ENCODE results near the gene DNAJC1. TPM values are rescaled to one million over a fixed set of nuclear protein-coding genes. Genes with fewer than 3 reads are reported as not detected.

DNAJC1 gene
- polyA plus RNA-seq, 4 donors = 20.6 to 30.0 (median 26.4) TPM

- H3K9me3 ChIP-seq (ENCODE audit: control insufficient read depth in 2 of 2, insufficient read depth in 1 of 2, low read depth in 1 of 2, low read length in 1 of 2) = no peaks in the 10 kb centered on the region
- no peaks in the 10 kb centered on the region for H3K36me3 ChIP-seq (ENCODE audit: control insufficient read depth in 3 of 3, insufficient read depth in 2 of 3, low read depth in 1 of 3, low read length in 3 of 3)
- H3K4me1 ChIP-seq (ENCODE audit: control insufficient read depth in 3 of 3, insufficient read depth in 2 of 3, low read depth in 1 of 3, low read length in 2 of 3) = no peaks in the 10 kb centered on the region
- WGBS, 3 donors = 79 to 94% (median 87%) methylated on average over 2 of the region's 2 CpGs
- H3K4me3 ChIP-seq (ENCODE audit: low read depth in 1 of 3, low read length in 3 of 3) = no peak overlapping the region
- DNase-seq (no peak), FAIRE-seq (peak; percentile 15)
- no peaks in the 10 kb centered on the region for H3K27me3 ChIP-seq (ENCODE audit: control insufficient read depth in 3 of 3, insufficient read depth in 3 of 3, low read length in 3 of 3)
- H3K27ac ChIP-seq (ENCODE audit: low read depth in 1 of 3, low read length in 2 of 3) = no peak overlapping the region
These were observed 59.8 kb downstream of the DNAJC1 start for GRCh38 chr10:21943633-21944265.

- Histone ChIP-seq H3K9me3 (ENCODE audit: control insufficient read depth in 2 of 2, insufficient read depth in 1 of 2, low read depth in 1 of 2, low read length in 1 of 2) (peaks cover 2 to 4% of the 10 kb centered on the region in 2 donors), H3K4me3 (ENCODE audit: low read depth in 1 of 3, low read length in 3 of 3) (no peak overlapping the region), H3K27ac (ENCODE audit: low read depth in 1 of 3, low read length in 2 of 3) (no peak overlapping the region), H3K27me3 (ENCODE audit: control insufficient read depth in 3 of 3, insufficient read depth in 3 of 3, low read length in 3 of 3) (no peaks in the 10 kb centered on the region), H3K4me1 (ENCODE audit: control insufficient read depth in 3 of 3, insufficient read depth in 2 of 3, low read depth in 1 of 3, low read length in 2 of 3) (no peaks in the 10 kb centered on the region), H3K36me3 (ENCODE audit: control insufficient read depth in 3 of 3, insufficient read depth in 2 of 3, low read depth in 1 of 3, low read length in 3 of 3) (peaks cover 0 to 2% (median 0%) of the 10 kb centered on the region in 3 donors)
- 92 to 100% (median 98%) methylated on average over 1 of the region's 1 CpG for WGBS, 3 donors
- FAIRE-seq (no peak), DNase-seq (no peak)
These were observed 68.0 kb downstream of the DNAJC1 start for GRCh38 chr10:21935439-21936023.

DNA sequence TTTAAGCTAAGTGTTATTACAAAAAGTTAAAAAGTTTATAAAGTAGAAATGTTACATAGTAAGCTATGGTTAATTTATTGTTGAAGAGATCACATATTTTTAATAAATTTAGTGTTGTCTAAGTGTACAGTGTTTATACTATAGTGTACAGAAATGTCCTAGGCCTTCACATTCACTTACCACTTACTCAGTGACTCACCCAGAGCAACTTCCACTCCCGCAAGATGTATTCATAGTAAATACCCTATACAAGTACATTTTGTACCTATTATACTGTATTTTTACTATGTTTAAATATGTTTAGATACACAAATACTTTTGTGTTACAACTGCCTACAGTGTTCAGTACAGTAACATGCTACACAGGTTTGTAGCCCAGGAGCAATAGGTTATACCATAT is 69.2 kb downstream of the DNAJC1 start:
- FAIRE-seq (no peak), DNase-seq (no peak)
- Histone ChIP-seq H3K27ac (ENCODE audit: low read depth in 1 of 3, low read length in 2 of 3) (no peak overlapping the region), H3K27me3 (ENCODE audit: control insufficient read depth in 3 of 3, insufficient read depth in 3 of 3, low read length in 3 of 3) (no peaks in the 10 kb centered on the region), H3K9me3 (ENCODE audit: control insufficient read depth in 2 of 2, insufficient read depth in 1 of 2, low read depth in 1 of 2, low read length in 1 of 2) (peaks cover 2 to 4% of the 10 kb centered on the region in 2 donors), H3K36me3 (ENCODE audit: control insufficient read depth in 3 of 3, insufficient read depth in 2 of 3, low read depth in 1 of 3, low read length in 3 of 3) (peaks cover 0 to 2% (median 0%) of the 10 kb centered on the region in 3 donors), H3K4me1 (ENCODE audit: control insufficient read depth in 3 of 3, insufficient read depth in 2 of 3, low read depth in 1 of 3, low read length in 2 of 3) (no peaks in the 10 kb centered on the region), H3K4me3 (ENCODE audit: low read depth in 1 of 3, low read length in 3 of 3) (no peak overlapping the region)
- 93 to 97% (median 96%) methylated on average over 1 of the region's 1 CpG for WGBS, 3 donors

DNA sequence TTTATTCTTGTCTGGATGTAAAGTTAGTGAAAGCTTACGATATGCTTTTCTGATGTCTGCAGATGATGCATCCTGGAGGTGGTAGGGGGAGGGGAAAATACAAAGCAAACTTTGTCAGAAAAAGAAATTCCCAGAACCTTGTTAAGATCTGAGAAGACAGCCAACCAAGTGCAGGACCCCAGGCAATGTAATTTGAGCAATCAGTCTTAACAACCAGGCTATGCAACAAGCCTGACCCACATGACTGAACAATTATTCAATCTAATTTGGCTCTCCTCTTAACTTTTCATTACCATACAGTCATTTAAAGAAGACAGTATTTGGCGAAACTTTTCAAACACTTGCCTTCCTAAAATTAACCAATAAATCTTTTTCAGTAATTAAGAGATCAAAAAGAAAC is 74.5 kb downstream of the DNAJC1 start:
- DNase-seq (no peak), FAIRE-seq (no peak)
- Histone ChIP-seq H3K36me3 (ENCODE audit: control insufficient read depth in 3 of 3, insufficient read depth in 2 of 3, low read depth in 1 of 3, low read length in 3 of 3) (peaks cover 0 to 6% (median 0%) of the 10 kb centered on the region in 3 donors), H3K27ac (ENCODE audit: low read depth in 1 of 3, low read length in 2 of 3) (no peak overlapping the region), H3K4me3 (ENCODE audit: low read depth in 1 of 3, low read length in 3 of 3) (no peak overlapping the region), H3K9me3 (ENCODE audit: control insufficient read depth in 2 of 2, insufficient read depth in 1 of 2, low read depth in 1 of 2, low read length in 1 of 2) (no peaks in the 10 kb centered on the region), H3K27me3 (ENCODE audit: control insufficient read depth in 3 of 3, insufficient read depth in 3 of 3, low read length in 3 of 3) (no peaks in the 10 kb centered on the region), H3K4me1 (ENCODE audit: control insufficient read depth in 3 of 3, insufficient read depth in 2 of 3, low read depth in 1 of 3, low read length in 2 of 3) (no peaks in the 10 kb centered on the region)
- WGBS, 3 donors = 88 to 94% (median 88%) methylated on average over 2 of the region's 2 CpGs

DNA sequence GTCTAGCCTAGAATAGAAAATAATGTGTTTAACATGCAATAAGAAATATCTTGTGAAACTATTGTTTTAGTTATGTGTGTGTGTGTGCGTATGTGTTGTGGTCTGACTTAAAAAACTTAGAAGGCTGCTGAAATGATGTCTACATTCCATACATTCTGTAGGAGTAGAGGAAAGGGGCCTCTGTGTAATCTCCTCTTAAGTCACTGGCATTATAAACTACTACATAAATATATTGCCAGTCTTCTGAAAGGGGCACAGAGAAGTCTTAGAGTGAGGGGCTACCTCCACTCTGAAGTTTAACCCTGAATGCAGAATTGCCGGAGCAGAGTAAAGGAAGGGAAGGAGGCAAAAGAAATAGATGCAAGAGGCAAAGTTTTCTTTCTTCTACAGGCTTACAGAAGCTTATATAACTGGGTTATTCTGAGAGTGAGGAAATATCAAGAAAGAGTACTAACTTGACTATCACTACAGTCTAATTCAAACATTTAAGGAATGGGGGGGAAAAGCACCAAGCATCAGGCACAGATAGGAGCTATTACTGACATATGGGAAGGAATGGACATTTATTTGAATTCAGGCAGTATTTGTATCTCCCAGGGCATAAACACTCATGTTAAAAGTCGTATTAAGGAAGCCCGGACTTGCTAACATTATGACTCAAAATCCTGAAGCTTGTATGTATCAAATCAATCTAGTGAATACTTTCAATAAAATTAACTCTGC is 75.7 kb downstream of the DNAJC1 start:
- H3K9me3 ChIP-seq (ENCODE audit: control insufficient read depth in 2 of 2, insufficient read depth in 1 of 2, low read depth in 1 of 2, low read length in 1 of 2) = no peaks in the 10 kb centered on the region
- DNase-seq (no peak), FAIRE-seq (no peak)
- H3K27ac ChIP-seq (ENCODE audit: low read depth in 1 of 3, low read length in 2 of 3) = no peak overlapping the region
- 86 to 97% (median 96%) methylated on average over 4 of the region's 4 CpGs for WGBS, 3 donors
- H3K27me3 ChIP-seq (ENCODE audit: control insufficient read depth in 3 of 3, insufficient read depth in 3 of 3, low read length in 3 of 3) = no peaks in the 10 kb centered on the region
- H3K36me3 ChIP-seq (ENCODE audit: control insufficient read depth in 3 of 3, insufficient read depth in 2 of 3, low read depth in 1 of 3, low read length in 3 of 3) = peaks cover 0 to 6% (median 0%) of the 10 kb centered on the region in 3 donors
- H3K4me1 ChIP-seq (ENCODE audit: control insufficient read depth in 3 of 3, insufficient read depth in 2 of 3, low read depth in 1 of 3, low read length in 2 of 3) = no peaks in the 10 kb centered on the region
- no peak overlapping the region for H3K4me3 ChIP-seq (ENCODE audit: low read depth in 1 of 3, low read length in 3 of 3)

DNA sequence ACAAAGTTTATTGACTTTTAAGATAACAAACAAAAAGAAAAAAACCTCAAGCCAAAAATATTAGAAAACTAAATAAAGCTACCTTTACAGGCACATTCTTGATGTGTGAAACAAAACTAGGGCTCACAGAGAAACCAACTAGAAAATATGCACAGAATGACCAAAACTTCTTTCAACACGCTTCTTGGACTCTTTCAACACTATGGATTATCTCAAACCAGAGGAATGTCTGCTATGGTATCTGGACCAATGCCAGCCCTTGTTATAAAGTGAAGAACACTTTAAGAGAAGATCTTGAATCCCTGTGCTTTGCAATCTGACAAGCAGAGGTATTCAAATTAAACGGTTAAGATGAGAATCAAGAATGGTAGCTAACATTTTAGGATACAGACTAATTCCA is 76.6 kb downstream of the DNAJC1 start:
- H3K9me3 ChIP-seq (ENCODE audit: control insufficient read depth in 2 of 2, insufficient read depth in 1 of 2, low read depth in 1 of 2, low read length in 1 of 2) = no peaks in the 10 kb centered on the region
- FAIRE-seq = no peak
- H3K4me1 ChIP-seq (ENCODE audit: control insufficient read depth in 3 of 3, insufficient read depth in 2 of 3, low read depth in 1 of 3, low read length in 2 of 3) = no peaks in the 10 kb centered on the region
- H3K36me3 ChIP-seq (ENCODE audit: control insufficient read depth in 3 of 3, insufficient read depth in 2 of 3, low read depth in 1 of 3, low read length in 3 of 3) = peaks cover 0 to 6% (median 0%) of the 10 kb centered on the region in 3 donors
- H3K4me3 ChIP-seq (ENCODE audit: low read depth in 1 of 3, low read length in 3 of 3) = no peak overlapping the region
- peak in 1 of 2 donors; percentile 34 for DNase-seq
- 58 to 74% (median 70%) methylated on average over 2 of the region's 2 CpGs for WGBS, 3 donors
- H3K27me3 ChIP-seq (ENCODE audit: control insufficient read depth in 3 of 3, insufficient read depth in 3 of 3, low read length in 3 of 3) = no peaks in the 10 kb centered on the region
- H3K27ac ChIP-seq (ENCODE audit: low read depth in 1 of 3, low read length in 2 of 3) = no peak overlapping the region

GRCh38 chr10:21926358-21926925 is 77.1 kb downstream of the DNAJC1 start:
- Histone ChIP-seq H3K36me3 (ENCODE audit: control insufficient read depth in 3 of 3, insufficient read depth in 2 of 3, low read depth in 1 of 3, low read length in 3 of 3) (peaks cover 0 to 6% (median 0%) of the 10 kb centered on the region in 3 donors), H3K27me3 (ENCODE audit: control insufficient read depth in 3 of 3, insufficient read depth in 3 of 3, low read length in 3 of 3) (no peaks in the 10 kb centered on the region), H3K27ac (ENCODE audit: low read depth in 1 of 3, low read length in 2 of 3) (no peak overlapping the region), H3K4me1 (ENCODE audit: control insufficient read depth in 3 of 3, insufficient read depth in 2 of 3, low read depth in 1 of 3, low read length in 2 of 3) (no peaks in the 10 kb centered on the region), H3K4me3 (ENCODE audit: low read depth in 1 of 3, low read length in 3 of 3) (no peak overlapping the region), H3K9me3 (ENCODE audit: control insufficient read depth in 2 of 2, insufficient read depth in 1 of 2, low read depth in 1 of 2, low read length in 1 of 2) (no peaks in the 10 kb centered on the region)
- FAIRE-seq = peak; percentile 85
- DNase-seq = no peak

DNA sequence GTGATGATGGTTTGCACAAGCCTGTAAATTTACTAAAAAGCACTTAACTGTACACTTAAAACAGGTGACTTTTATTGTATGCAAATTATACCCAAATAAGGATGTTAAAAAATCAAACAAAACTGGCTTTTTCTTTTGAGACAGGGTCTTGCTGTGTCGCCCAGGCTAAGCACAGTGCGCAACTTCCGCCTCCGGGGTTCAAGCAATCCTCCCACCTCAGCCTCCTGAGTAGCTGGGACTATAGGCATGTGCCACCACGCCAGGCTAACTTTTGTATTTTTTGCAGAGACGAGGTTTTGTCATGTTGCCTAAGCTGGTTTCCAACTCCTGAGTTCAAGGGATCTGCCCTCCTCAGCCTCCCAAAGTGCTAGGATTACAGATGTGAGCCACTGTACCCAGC is 77.7 kb downstream of the DNAJC1 start:
- no peaks in the 10 kb centered on the region for H3K27me3 ChIP-seq (ENCODE audit: control insufficient read depth in 3 of 3, insufficient read depth in 3 of 3, low read length in 3 of 3)
- FAIRE-seq = no peak
- 95 to 97% (median 96%) methylated on average over 6 of the region's 6 CpGs for WGBS, 3 donors

More for the DNA sequence above, 77.7 kb downstream of the DNAJC1 start:
- H3K27ac ChIP-seq (ENCODE audit: low read depth in 1 of 3, low read length in 2 of 3) = no peak overlapping the region
- H3K9me3 ChIP-seq (ENCODE audit: control insufficient read depth in 2 of 2, insufficient read depth in 1 of 2, low read depth in 1 of 2, low read length in 1 of 2) = no peaks in the 10 kb centered on the region
- peaks cover 0 to 6% (median 0%) of the 10 kb centered on the region in 3 donors for H3K36me3 ChIP-seq (ENCODE audit: control insufficient read depth in 3 of 3, insufficient read depth in 2 of 3, low read depth in 1 of 3, low read length in 3 of 3)
- H3K4me3 ChIP-seq (ENCODE audit: low read depth in 1 of 3, low read length in 3 of 3) = no peak overlapping the region
- H3K4me1 ChIP-seq (ENCODE audit: control insufficient read depth in 3 of 3, insufficient read depth in 2 of 3, low read depth in 1 of 3, low read length in 2 of 3) = no peaks in the 10 kb centered on the region
- no peak for DNase-seq

Data from small intestine (tissue), 7 donors.